ENCODE measurements around the gene SLC33A1.

The SLC33A1 gene

DNA sequence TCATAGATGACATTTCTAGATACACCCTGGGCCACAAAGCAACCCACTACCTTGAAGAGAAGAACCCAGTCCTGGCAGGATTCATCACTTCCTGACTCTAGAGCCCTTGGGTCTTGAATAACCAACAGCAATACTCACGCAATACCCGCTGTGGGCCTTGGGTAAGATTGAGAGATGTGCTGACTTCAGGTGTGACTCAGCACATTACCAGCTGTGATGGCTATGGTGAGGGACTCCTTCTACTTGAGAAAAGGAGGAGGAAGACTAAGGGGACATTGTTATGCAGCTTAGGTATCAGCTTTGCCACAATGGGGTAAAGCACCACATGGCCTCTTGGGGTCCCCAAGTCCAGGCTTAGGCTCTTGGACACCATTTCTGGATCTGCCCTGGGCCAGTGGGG is 63.0 kb downstream of the SLC33A1 start:
- DNase-seq (ENCODE audit: low read depth in 2 of 2): no peak

DNA sequence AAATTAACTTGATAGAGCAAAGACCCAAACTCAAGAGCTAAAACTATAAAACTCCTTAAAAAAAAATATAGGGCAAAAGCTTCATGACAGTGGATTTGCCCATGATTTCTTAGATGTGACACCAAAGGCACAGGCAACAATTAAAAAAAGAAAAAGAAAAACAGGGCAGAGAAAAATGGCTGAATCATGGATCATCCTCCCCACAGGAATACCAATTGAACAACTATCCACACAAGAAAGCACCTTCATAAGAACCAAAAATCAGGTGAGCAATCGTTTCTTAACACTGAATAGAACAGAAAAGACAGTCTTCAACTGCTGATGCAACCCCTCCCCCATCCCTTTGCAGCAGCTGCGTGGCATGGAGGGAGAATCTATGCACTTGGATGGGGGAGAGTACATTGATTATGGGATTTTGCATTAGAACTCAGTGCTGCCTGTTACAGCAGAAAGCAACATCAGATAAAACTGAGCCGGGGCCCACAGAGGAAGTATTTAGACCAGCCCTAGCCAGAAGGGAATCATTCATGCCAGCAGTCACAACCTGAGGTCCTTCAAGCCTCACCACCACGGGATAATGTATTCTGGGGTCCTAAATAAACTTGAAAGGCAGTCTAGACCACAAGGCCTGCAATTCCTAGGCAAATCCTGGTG is 63.8 kb downstream of the SLC33A1 start:
- no peak for DNase-seq (ENCODE audit: low read depth in 2 of 2)

DNA sequence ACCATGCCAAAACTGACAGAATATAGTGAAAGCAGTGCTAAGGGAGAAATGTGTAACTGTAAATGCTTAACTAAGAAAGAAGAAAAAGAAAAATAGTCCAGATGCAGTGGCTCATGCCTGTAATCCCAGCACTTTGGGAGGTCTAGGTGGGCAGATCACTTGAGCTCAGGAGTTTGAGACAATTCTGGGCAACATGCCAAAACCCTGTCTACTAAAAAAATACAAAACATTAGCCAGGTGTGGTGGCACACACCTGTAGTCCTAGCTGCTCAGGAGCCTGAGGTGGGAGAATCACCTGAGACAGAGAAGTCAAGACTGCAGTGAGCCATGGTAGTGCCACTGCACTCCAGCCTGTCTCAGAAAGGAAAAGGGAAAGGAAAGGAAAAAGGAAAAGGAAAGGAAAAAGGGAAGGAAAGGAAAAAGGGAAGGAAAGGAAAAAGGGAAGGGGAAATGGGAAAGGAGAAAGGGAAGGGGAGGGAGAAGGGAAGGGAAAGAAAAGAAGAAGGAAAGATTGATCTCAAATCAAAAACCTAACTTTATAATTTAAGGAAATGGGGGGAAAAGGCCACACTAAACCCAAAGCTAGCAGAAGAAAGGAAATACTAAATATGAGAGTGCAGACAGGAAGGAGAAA is 68.4 kb downstream of the SLC33A1 start:
- DNase-seq (ENCODE audit: low read depth in 2 of 2): no peak

DNA sequence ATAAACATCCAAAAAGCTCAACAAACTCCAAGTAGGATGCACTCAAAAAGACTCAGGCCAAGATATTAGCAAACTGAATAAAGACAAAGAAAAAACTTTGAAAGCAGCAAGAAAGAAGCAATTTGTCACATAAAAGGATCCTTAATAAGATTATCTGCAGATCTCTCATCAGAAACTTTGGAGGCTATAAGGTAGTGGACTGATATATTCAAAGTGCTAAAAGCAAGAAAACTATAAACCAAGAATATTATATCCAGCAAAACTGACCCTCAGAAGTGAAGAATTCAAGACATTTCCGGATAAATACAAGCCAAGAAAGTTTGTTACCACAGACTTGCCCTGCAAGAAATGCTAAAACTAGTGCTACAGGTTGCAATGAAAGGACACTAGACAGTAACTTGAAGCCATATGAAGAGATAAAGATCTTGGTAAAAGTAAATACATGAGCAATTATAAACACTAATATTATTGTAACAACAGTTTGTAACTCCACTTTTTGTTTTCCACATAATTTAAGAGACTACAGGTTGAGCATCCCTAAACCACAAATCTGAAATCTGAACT is 71.8 kb downstream of the SLC33A1 start:
- no peak for DNase-seq (ENCODE audit: low read depth in 2 of 2)

DNA sequence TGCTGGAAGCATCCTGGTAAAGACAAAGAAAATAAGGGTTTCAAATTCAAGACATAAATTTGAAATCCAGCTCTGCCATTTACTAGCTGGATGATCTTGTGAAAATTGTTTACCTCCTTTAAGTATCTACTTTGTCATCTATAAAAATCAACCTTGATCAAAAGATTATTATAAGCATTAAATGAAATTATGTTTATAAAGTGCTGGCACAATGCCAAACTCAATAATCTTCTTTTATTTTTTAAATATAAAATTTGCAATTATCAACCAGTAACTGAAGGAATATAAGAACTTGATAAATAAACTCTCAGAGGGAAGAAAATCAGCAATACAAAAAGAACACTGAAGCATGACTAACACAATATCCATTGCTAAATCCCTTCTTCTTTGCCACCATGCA is 73.9 kb downstream of the SLC33A1 start:
- no peak for DNase-seq (ENCODE audit: low read depth in 2 of 2)

DNA sequence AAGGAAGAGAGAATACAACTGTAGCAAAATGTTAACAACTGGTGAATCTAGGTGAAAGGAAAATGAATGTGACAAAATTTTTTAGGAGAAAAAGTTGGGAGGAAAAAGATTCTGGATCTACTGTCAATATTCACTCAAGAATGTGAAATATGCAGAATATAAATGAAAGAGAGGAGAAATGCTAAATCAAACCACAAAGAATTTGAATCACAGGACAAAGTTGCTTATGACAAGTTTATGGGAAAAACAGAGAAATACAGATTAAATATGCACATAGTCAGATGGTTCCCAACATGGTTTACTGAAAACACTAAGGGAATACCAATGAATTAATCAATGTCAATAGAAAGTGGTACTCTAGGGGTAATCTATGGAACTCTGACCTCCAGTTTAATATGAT is 75.8 kb downstream of the SLC33A1 start:
- DNase-seq (ENCODE audit: low read depth in 2 of 2): no peak

DNA sequence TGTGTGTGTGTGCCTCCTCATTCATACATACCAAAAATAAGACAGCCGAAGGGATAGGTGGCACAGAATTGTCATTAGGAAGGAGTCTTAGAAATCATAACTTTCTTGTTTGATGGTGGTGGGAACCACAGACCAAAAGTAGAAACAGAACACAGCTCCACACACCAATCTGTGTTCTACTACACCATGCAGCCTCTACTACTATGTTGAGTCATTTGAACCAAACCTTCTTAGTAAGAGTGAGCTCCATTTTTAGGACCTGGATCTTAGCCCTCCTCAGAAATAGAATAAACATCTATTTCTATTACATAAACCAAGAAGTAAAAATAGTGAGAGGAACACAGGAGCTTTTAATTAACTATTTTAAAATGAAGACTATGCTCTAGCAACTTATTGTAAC is 81.4 kb downstream of the SLC33A1 start:
- no peak for DNase-seq (ENCODE audit: low read depth in 2 of 2)

DNA sequence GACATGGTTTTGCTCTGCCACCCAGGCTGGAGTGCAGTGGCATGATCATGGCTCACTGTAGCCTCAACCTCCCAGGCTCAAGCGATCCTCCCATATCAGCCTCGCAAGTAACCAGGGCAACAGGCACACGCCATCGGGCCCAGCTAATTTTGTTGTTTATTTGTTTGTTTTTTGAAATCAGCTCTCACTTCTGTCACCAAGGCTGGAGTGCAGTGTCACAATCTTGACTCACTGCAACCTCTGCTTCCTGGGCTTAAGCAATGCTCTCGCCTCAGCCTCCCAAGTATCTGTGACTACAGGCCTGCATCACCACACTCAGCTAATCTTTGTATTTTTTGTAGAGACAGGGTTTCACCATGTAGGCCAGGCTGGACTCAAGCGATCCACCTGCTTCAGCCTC is 83.1 kb downstream of the SLC33A1 start:
- no peak for DNase-seq (ENCODE audit: low read depth in 2 of 2)
